ENCODE measurements around the gene C1orf105.

DNA sequence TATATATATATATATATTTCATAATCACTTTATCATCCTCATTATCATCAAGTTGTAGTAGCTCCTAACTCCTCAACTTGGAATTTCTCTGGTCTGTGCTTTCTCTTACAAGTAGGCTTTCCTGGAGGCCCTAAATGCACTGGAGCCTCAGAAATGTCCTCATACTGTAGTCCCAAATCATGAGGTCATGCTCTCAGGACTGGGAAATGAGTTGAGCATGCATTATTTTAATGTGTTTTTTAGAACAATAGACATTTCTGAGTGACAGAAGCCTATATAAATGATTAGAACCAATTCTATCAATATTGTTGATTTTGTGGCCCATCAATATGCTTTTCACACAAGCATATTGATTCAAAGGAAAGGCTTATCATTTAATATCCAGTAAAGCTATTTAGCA lies 42.9 kb upstream of the C1orf105 start:
- no peak for TF ChIP-seq POLR2A (IDR thresholded peaks at IDR 0.05)
- TF ChIP-seq, protein P1, sequence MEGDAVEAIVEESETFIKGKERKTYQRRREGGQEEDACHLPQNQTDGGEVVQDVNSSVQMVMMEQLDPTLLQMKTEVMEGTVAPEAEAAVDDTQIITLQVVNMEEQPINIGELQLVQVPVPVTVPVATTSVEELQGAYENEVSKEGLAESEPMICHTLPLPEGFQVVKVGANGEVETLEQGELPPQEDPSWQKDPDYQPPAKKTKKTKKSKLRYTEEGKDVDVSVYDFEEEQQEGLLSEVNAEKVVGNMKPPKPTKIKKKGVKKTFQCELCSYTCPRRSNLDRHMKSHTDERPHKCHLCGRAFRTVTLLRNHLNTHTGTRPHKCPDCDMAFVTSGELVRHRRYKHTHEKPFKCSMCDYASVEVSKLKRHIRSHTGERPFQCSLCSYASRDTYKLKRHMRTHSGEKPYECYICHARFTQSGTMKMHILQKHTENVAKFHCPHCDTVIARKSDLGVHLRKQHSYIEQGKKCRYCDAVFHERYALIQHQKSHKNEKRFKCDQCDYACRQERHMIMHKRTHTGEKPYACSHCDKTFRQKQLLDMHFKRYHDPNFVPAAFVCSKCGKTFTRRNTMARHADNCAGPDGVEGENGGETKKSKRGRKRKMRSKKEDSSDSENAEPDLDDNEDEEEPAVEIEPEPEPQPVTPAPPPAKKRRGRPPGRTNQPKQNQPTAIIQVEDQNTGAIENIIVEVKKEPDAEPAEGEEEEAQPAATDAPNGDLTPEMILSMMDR (IDR thresholded peaks at IDR 0.05) = no peak
